ENCODE measurements around the gene MIB1. TPM values are rescaled to one million over a fixed set of nuclear protein-coding genes. Genes with fewer than 3 reads are reported as not detected.

MIB1 gene
- total and polyA plus RNA-seq, 2 experiments from 2014 or later, result 10.8 to 56.7 TPM

GRCh38 chr18:21809725-21810124, 69.1 kb downstream of the MIB1 start (continued):
- TF ChIP-seq CTCF (conservative IDR thresholded peaks at IDR 0.05; ENCODE audit: low read depth in 2 of 2) (no peak), ZNF331 (CRISPR knock-in tag; IDR thresholded peaks at IDR 0.05; ENCODE audit: low read depth) (no peak), NANOG (IDR thresholded peaks at IDR 0.05; ENCODE audit: borderline replicate concordance) (no peak), REST (IDR thresholded peaks at IDR 0.05; ENCODE audit: unreplicated experiment) (no peak), ZNF114 (CRISPR knock-in tag; IDR thresholded peaks at IDR 0.05) (no peak), STAT1 (IDR thresholded peaks at IDR 0.05; ENCODE audit: unreplicated experiment) (no peak), CREB1 (CRISPR knock-in tag; IDR thresholded peaks at IDR 0.05; ENCODE audit: low read depth) (no peak), EZH2phosphoT487 (IDR thresholded peaks at IDR 0.05; ENCODE audit: unreplicated experiment) (no peak), EZH2 (IDR thresholded peaks at IDR 0.05; ENCODE audit: low read depth, unreplicated experiment) (no peak)

- Mint-ChIP-seq H3K27me3 (ENCODE audit: insufficient read depth, low read depth, poor library complexity) (no peaks in the 10 kb centered on the region), H3K27ac (no peak overlapping the region), H3K36me3 (ENCODE audit: low read depth) (peaks cover 36% of the 10 kb centered on the region), H3K4me1 (no peaks in the 10 kb centered on the region), H3K4me3 (no peak overlapping the region), H3K9me3 (peaks cover 2% of the 10 kb centered on the region; the same call in 1 of the 3 replicates)
- H3K4me2 ChIP-seq, result no peak overlapping the region
- no peaks in the 10 kb centered on the region; the same call in 1 of the 2 replicates for H3K36me3 ChIP-seq (ENCODE audit: insufficient read depth)
- no peaks in the 10 kb centered on the region for H4K20me1 ChIP-seq (replicated peaks; ENCODE audit: insufficient read depth)
- DNase-seq (ENCODE audit: low spot score), result no peak
- H3K4me3 ChIP-seq, result no peak overlapping the region
- no peaks in the 10 kb centered on the region for H3K9me2 ChIP-seq (ENCODE audit: insufficient read depth)
- no peak overlapping the region for H3K27ac ChIP-seq (ENCODE audit: low read depth)
- no peaks in the 10 kb centered on the region for H3K79me2 ChIP-seq (replicated peaks; ENCODE audit: insufficient read depth)
- H2AFZ ChIP-seq, result no peak overlapping the region
- H3K4me1 ChIP-seq (ENCODE audit: insufficient read depth), result no peaks in the 10 kb centered on the region
- ATAC-seq, result no peak
- H3K27me3 ChIP-seq (ENCODE audit: insufficient read depth), result no peaks in the 10 kb centered on the region
- H3F3A ChIP-seq (replicated peaks; ENCODE audit: low read depth), result no peaks in the 10 kb centered on the region
- TF ChIP-seq EZH2phosphoT487 (IDR thresholded peaks at IDR 0.05; ENCODE audit: unreplicated experiment) (no peak), CREB1 (CRISPR knock-in tag; IDR thresholded peaks at IDR 0.05; ENCODE audit: low read depth) (no peak), POLR2AphosphoS5 (IDR thresholded peaks at IDR 0.05; ENCODE audit: low read depth) (no peak), ETS1 (IDR thresholded peaks at IDR 0.05) (no peak), ZNF462 (CRISPR knock-in tag; IDR thresholded peaks at IDR 0.05) (no peak), JUNB (IDR thresholded peaks at IDR 0.05; ENCODE audit: unreplicated experiment) (no peak), EZH2 (IDR thresholded peaks at IDR 0.05; ENCODE audit: low read depth, unreplicated experiment) (no peak)
Observed at GRCh38 chr18:21815101-21815500, 74.5 kb downstream of the MIB1 start.

Data from GM23338 (cell line).